IPS-20b (cell line): Measurements from ENCODE around the gene NSMCE4A.
"Not testable (repeated sequence)": the region's sequence is repeated elsewhere in the genome, so short reads cannot be mapped to it uniquely, and the experiment has no call there.

Experiments used
- H3K27ac ChIP-seq: one replicate; pipeline ENCODE4 v1.5.1; 2013; ENCODE audit warnings: low read length
- H3K27me3 ChIP-seq: 2 replicates; pipeline ENCODE4 v1.6.1; 2013; ENCODE audit warnings: mild to moderate bottlenecking, low read length, inconsistent platforms; ENCODE audit not compliant: insufficient read depth
- H3K36me3 ChIP-seq: 2 replicates; pipeline ENCODE4 v1.6.1; 2013; ENCODE audit warnings: low read depth, mild to moderate bottlenecking, inconsistent platforms, low read length, moderate library complexity; ENCODE audit not compliant: insufficient read depth
- H3K4me1 ChIP-seq: 2 replicates; pipeline ENCODE4 v1.6.1; 2013; ENCODE audit warnings: mild to moderate bottlenecking, control low read depth, inconsistent platforms, low read length, moderate library complexity; ENCODE audit not compliant: insufficient read depth
- H3K4me3 ChIP-seq: 2 replicates; pipeline ENCODE4 v1.5.1; 2013; ENCODE audit warnings: mild to moderate bottlenecking, low read length, inconsistent platforms
- H3K9ac ChIP-seq: 2 replicates; pipeline ENCODE4 v1.6.1; 2013; ENCODE audit warnings: low read depth, mild to moderate bottlenecking, inconsistent platforms, low read length, moderate library complexity
- H3K9me3 ChIP-seq: 2 replicates; pipeline ENCODE4 v1.6.1; 2013; ENCODE audit warnings: mild to moderate bottlenecking, low read depth, low read length, inconsistent platforms; ENCODE audit not compliant: insufficient read depth

The NSMCE4A gene

DNA sequence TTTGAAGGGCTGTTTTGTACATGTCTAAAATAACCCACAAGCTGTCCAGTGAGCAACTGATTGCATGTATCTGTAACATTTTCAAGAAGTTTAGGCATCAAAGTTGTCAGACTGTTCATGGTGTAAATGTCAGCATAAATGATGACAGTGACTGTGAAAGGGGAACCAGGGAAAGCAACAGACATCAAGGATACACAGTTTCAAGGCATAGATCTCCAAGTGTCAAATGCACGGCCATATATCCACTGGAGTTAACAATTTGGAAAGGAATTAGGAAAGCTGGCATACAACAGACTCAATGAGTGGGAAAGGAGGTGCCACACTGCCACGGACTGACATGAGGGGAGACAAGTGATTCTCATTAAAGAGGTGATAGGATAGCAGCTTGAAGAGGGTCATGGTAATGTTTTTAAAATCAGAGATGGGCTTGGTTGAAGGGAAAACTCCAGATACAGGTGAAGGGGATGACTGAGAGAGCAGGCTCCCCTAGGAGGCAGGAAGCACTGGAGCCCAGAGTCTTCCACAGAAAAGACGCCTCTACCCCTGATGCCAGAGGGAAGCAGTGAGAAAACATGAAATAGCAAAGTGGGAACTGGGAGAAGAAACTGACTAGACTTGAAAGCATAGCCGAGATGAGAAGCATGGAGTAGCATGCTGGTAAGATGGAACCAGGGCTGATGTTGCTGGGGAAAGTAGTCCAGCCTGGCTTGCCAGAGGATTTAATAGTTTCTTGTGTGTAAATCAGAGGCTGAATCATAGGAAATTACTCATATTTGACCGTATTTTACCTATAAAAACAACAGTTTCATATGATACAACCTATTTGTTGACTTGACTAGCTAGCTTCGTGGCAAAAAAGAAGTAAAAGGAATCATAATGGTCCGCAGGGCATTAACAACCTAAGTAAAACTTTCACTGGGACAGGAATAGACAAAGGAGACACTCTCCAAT is 18.6 kb downstream of the NSMCE4A start:
- Histone ChIP-seq H3K9me3 (no peaks in the 10 kb centered on the region), H3K9ac (no peak overlapping the region), H3K4me1 (peaks cover 17% of the 10 kb centered on the region), H3K27ac (no peak overlapping the region), H3K36me3 (peaks cover 41% of the 10 kb centered on the region), H3K4me3 (no peak overlapping the region), H3K27me3 (no peaks in the 10 kb centered on the region)

DNA sequence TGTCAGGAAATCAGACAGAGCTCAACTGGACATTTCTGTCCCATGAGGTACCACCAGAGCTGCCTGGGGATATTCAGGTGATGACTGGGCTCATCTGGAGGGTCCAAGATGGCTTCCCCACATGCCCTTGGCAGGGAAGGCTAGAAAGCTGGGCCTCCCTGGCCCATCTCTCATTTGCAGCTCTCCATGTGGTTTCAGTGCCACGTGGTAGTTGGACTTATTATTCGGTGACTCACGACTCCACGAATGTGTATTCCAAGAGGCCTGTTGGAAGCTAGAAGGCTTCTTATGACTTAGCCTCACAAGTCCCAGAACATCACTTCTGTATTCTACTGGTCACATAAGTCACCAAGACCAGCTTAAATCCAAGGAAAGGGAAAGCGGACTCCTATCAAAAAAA is 22.8 kb downstream of the NSMCE4A start:
- H3K36me3 ChIP-seq = peaks cover 11% of the 10 kb centered on the region; the same call in 1 of the 2 replicates
- H3K27ac ChIP-seq = no peak overlapping the region
- H3K27me3 ChIP-seq = no peaks in the 10 kb centered on the region
- no peak overlapping the region for H3K9ac ChIP-seq
- H3K9me3 ChIP-seq = no peaks in the 10 kb centered on the region
- no peak overlapping the region for H3K4me3 ChIP-seq
- H3K4me1 ChIP-seq = peaks cover 6% of the 10 kb centered on the region

DNA sequence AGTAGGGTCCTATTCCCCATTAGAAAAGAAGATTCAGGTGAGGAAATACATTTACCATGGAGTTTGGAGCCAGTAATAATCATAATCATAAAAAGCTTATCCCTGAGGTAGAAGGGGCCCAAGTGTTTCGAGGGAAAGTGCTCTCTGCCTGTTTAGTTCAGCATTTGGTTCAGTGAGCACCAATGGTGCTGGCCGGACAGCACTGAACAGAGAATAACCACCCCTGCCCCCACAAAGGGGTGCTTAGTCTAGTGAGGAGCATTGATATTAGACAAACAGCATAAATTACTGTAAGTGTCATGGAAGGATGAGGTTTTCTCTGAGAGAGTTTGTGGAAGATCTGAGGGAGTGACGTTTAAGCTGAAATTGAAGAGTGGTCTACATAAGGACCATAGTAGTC is 25.6 kb downstream of the NSMCE4A start:
- Histone ChIP-seq H3K36me3 (no peaks in the 10 kb centered on the region), H3K9me3 (no peaks in the 10 kb centered on the region), H3K27me3 (no peaks in the 10 kb centered on the region), H3K27ac (no peak overlapping the region), H3K9ac (no peak overlapping the region), H3K4me3 (no peak overlapping the region), H3K4me1 (peaks cover 6% of the 10 kb centered on the region)

DNA sequence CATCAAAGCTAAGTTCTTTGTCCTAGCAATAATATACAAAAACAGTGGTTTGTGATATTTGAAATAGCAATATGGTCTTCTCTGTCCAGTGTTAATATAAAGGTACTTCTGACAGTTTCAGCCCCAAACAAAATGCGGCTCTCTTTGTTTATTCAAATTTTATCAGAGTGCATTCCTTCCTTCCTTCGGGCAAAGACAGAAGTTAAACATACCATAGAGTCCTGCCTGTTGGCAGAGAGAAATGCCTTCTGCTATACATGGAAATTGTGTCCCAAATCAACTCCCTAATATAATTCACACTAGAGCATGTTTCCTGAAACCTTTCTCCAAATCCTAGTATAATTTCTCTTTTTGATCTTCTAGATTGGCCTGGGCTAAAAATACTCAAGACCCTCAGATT is 26.0 kb downstream of the NSMCE4A start:
- H3K9ac ChIP-seq = no peak overlapping the region
- H3K4me3 ChIP-seq = no peak overlapping the region
- peaks cover 6% of the 10 kb centered on the region for H3K4me1 ChIP-seq
- no peaks in the 10 kb centered on the region for H3K9me3 ChIP-seq
- H3K36me3 ChIP-seq = no peaks in the 10 kb centered on the region
- no peaks in the 10 kb centered on the region for H3K27me3 ChIP-seq
- H3K27ac ChIP-seq = no peak overlapping the region

DNA sequence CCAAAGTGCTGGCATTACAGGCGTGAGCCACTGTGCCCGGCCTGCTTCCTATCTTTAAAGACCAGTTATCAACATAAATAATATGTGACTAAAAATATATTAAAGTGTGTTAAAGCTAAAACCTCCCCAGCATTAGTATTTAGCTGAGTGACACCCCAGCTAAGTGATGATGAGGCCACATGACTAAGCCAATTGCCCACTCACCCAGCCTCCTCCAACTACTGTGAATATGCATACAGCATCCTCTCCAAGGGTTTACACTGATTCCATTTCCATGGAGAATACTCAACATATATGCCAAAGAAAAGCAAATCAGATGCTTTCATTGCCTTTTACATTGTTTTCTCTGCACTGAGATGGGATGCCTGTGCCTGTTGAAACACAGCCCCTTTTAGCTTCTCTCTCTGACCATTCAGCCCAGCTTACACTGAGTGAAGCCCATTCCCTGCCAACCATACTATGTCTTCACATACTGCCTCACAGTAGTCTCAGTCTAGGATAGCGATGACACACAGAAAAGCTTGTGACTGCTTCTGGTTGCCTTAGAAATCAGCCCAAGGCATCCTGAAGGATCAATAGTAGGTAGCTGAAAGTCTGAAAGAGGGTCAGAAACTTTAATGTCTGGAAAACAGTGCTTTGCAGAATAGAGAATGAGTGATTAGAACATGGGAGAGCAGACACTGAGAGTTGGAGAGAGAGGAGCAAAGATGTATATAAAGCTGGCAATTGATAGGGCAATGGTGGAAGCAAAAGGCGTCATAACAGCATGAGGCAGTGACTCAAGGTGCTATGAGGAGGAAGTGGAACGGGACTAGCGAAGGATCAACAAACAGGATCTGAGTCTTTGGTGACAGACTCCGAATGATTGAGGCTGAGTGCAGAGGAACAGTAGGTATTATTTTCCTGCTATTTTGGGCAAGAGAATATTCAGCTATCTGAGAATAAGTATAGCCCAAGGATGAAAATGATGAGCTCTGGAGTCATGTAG is 27.4 kb downstream of the NSMCE4A start:
- Histone ChIP-seq H3K36me3 (no peaks in the 10 kb centered on the region), H3K27ac (no peak overlapping the region), H3K4me3 (no peak overlapping the region), H3K9me3 (no peaks in the 10 kb centered on the region), H3K4me1 (peaks cover 6% of the 10 kb centered on the region), H3K9ac (no peak overlapping the region), H3K27me3 (no peaks in the 10 kb centered on the region)

- Histone ChIP-seq H3K36me3 (no peaks in the 10 kb centered on the region), H3K27me3 (no peaks in the 10 kb centered on the region), H3K9me3 (no peaks in the 10 kb centered on the region), H3K4me3 (no peak overlapping the region), H3K4me1 (peaks cover 5% of the 10 kb centered on the region), H3K27ac (no peak overlapping the region), H3K9ac (no peak overlapping the region)
Measured at GRCh38 chr10:121942749-121943416, 32.1 kb downstream of the NSMCE4A start.

GRCh38 chr10:121941532-121941931 is 33.5 kb downstream of the NSMCE4A start:
- Histone ChIP-seq H3K9ac (no peak overlapping the region), H3K4me1 (no peaks in the 10 kb centered on the region), H3K27ac (no peak overlapping the region), H3K36me3 (no peaks in the 10 kb centered on the region), H3K9me3 (no peaks in the 10 kb centered on the region), H3K27me3 (no peaks in the 10 kb centered on the region), H3K4me3 (no peak overlapping the region)

DNA sequence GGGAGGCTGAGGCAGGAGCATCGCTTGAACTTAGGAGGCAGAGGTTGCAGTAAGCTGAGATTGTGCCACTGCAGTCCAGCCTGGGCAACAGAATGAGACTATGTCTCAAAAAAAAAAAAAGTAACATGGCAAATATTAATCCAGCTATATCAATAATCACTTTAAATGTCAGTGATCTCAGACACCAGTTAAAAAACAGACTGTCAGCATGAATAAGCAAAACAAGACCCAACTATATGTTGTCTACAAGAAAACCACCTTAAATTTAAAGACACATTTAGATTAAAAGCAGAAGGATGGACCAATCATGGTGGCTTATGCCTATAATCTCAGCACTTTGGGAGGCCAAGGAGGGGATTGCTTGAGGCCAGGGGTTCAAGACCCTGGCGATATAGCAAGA is 38.7 kb downstream of the NSMCE4A start:
- no peak overlapping the region for H3K4me3 ChIP-seq
- no peak overlapping the region for H3K27ac ChIP-seq
- no peaks in the 10 kb centered on the region for H3K36me3 ChIP-seq
- no peak overlapping the region for H3K9ac ChIP-seq
- H3K27me3 ChIP-seq = no peaks in the 10 kb centered on the region
- H3K4me1 ChIP-seq = no peaks in the 10 kb centered on the region
- no peaks in the 10 kb centered on the region for H3K9me3 ChIP-seq

DNA sequence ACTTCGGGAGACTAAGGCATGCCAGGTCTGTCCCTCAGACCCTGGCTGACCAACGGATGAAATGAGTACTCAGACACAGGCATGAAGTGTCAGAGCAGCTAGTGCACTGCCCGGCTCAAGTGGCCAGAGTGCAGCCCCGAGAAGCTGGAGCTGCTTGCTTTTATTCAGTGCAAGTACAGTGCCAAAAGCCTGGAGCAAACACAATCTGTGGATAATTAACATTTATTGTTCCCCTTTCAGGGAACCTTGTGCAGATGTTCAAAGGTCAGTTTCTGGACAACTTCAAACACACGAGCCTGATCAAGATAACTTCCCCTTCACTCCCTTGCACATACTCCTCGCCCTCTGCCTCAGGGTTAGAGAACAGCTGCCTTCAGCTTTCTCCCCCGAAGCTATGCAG is 39.3 kb downstream of the NSMCE4A start:
- Histone ChIP-seq H3K27ac (no peak overlapping the region), H3K27me3 (no peaks in the 10 kb centered on the region), H3K9ac (no peak overlapping the region), H3K9me3 (no peaks in the 10 kb centered on the region), H3K4me3 (no peak overlapping the region), H3K36me3 (no peaks in the 10 kb centered on the region), H3K4me1 (no peaks in the 10 kb centered on the region)

- not testable (repeated sequence) for H3K4me1 ChIP-seq, H3K9me3 ChIP-seq, H3K4me3 ChIP-seq, H3K36me3 ChIP-seq, H3K9ac ChIP-seq, H3K27me3 ChIP-seq, H3K27ac ChIP-seq
Measured at GRCh38 chr10:121930268-121931085, 44.5 kb downstream of the NSMCE4A start.
